ENCODE data around the gene CCR9. TPM values are rescaled to one million over a fixed set of nuclear protein-coding genes. Genes with fewer than 3 reads are reported as not detected.
A peak's percentile ranks its signal among the peaks of the same experiment; 100 is the strongest.

The CCR9 gene
- total RNA-seq, 1 experiment from 2014 or later = not detected

DNA sequence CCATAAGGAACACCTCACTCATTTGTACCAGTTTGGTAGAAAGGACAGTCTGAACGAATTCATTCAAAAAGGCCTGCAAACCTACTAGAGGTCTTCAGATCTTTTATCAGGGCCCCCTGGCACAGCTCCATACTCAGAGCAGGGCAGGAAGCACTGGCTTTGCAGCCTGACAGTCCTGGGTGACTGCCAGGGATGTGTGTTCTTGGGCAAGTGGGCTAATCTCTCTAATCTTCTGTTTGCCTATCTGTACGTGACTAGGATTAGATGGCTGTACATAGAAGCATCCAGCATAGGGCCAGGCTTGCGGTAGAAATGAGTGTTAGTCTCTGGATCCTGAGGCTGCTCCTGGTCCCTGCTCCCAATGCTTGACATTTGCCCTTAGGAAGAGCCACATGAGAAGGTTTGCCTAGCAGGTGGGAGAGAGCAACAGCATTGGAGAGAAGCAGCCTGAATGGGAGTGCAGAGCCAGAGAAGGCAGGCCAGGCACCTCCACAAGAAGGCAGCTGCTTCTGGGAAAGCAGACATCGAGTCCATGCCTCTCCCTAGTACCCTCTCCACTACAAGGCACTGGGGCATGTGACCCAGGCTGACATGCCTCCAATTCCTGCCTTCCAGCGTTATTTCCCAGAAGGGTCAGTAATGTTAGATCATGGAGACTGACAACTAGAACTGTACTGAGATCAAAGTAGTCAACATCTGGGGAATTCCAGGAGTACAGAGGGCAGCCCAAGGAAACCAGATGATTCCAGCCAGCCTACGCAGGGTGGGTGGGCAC, 55.9 kb downstream of the CCR9 start:
- no TSS peak for BruUV-seq (replicated peaks)
- TF ChIP-seq CTCF (conservative IDR thresholded peaks at IDR 0.05; ENCODE audit: low read depth, low read length) = no peak
- no peak for TF ChIP-seq EZH2 (IDR thresholded peaks at IDR 0.05; ENCODE audit: borderline replicate concordance, low read depth, low read length, poor library complexity, severe bottlenecking)
- H3K4me3 ChIP-seq (ENCODE audit: low read depth, low read length, poor library complexity, severe bottlenecking) = no peak overlapping the region
- no peaks in the 10 kb centered on the region for H3K36me3 ChIP-seq (ENCODE audit: insufficient read depth, low read length, poor library complexity, severe bottlenecking)
- intact Hi-C loops (cut with micrococcal nuclease; ENCODE audit: unreplicated experiment) = no loop called here
- H3K4me1 ChIP-seq (ENCODE audit: insufficient read depth, low read length, poor library complexity, severe bottlenecking) = no peaks in the 10 kb centered on the region
- H3K9me3 ChIP-seq (ENCODE audit: low read depth, low read length, poor library complexity, severe bottlenecking) = no peaks in the 10 kb centered on the region
- POLR2A ChIA-PET (ENCODE audit: low non-redundant PET) = no interaction called here
- CTCF ChIA-PET = no interaction called here
- no peaks in the 10 kb centered on the region for H3K27me3 ChIP-seq (replicated peaks; ENCODE audit: insufficient read depth, low read depth, low read length, poor library complexity)
- peak; percentile 35 for DNase-seq (ENCODE audit: low spot score)
- no peak overlapping the region for H3K27ac ChIP-seq (ENCODE audit: low read depth, low read length, poor library complexity, severe bottlenecking)

GRCh38 chr3:45943207-45943846, 57.0 kb downstream of the CCR9 start, which contains the start of gene CXCR6:
CXCR6 (plus strand) TSS chr3:45943464; CDS start chr3:45946482, 3,018 bp downstream.
- no peaks in the 10 kb centered on the region for H3K9me3 ChIP-seq (ENCODE audit: low read depth, low read length, poor library complexity, severe bottlenecking)
- BruUV-seq (replicated peaks) = no TSS peak
- ChIA-PET POLR2A (ENCODE audit: low non-redundant PET) (no interaction called here), CTCF (no interaction called here)
- no peaks in the 10 kb centered on the region for H3K4me1 ChIP-seq (ENCODE audit: insufficient read depth, low read length, poor library complexity, severe bottlenecking)
- TF ChIP-seq CTCF (conservative IDR thresholded peaks at IDR 0.05; ENCODE audit: low read depth, low read length) (no peak), EZH2 (IDR thresholded peaks at IDR 0.05; ENCODE audit: borderline replicate concordance, low read depth, low read length, poor library complexity, severe bottlenecking) (no peak)
- no peaks in the 10 kb centered on the region for H3K36me3 ChIP-seq (ENCODE audit: insufficient read depth, low read length, poor library complexity, severe bottlenecking)
- DNase-seq (ENCODE audit: low spot score) = no peak
- no peak within 1 kb of the TSS for H3K4me3 ChIP-seq (ENCODE audit: low read depth, low read length, poor library complexity, severe bottlenecking)
- no peaks in the 10 kb centered on the region for H3K27me3 ChIP-seq (replicated peaks; ENCODE audit: insufficient read depth, low read depth, low read length, poor library complexity)
- H3K27ac ChIP-seq (ENCODE audit: low read depth, low read length, poor library complexity, severe bottlenecking) = no peak within 1 kb of the TSS
- intact Hi-C loops (cut with micrococcal nuclease; ENCODE audit: unreplicated experiment) = no loop called here

- CTCF ChIA-PET = no interaction called here
- no peaks in the 10 kb centered on the region for H3K9me3 ChIP-seq (ENCODE audit: low read depth, low read length, poor library complexity, severe bottlenecking)
- TF ChIP-seq CTCF (conservative IDR thresholded peaks at IDR 0.05; ENCODE audit: low read depth, low read length) (no peak), EZH2 (IDR thresholded peaks at IDR 0.05; ENCODE audit: borderline replicate concordance, low read depth, low read length, poor library complexity, severe bottlenecking) (no peak)
- H3K27ac ChIP-seq (ENCODE audit: low read depth, low read length, poor library complexity, severe bottlenecking) = no peak overlapping the region
- DNase-seq (ENCODE audit: low spot score) = no peak
- no peak overlapping the region for H3K4me3 ChIP-seq (ENCODE audit: low read depth, low read length, poor library complexity, severe bottlenecking)
- no peaks in the 10 kb centered on the region for H3K36me3 ChIP-seq (ENCODE audit: insufficient read depth, low read length, poor library complexity, severe bottlenecking)
- no peaks in the 10 kb centered on the region for H3K4me1 ChIP-seq (ENCODE audit: insufficient read depth, low read length, poor library complexity, severe bottlenecking)
- no peaks in the 10 kb centered on the region for H3K27me3 ChIP-seq (replicated peaks; ENCODE audit: insufficient read depth, low read depth, low read length, poor library complexity)
- intact Hi-C loops (cut with micrococcal nuclease; ENCODE audit: unreplicated experiment) = no loop called here
- BruUV-seq (replicated peaks) = no TSS peak
- POLR2A ChIA-PET (ENCODE audit: low non-redundant PET) = no interaction called here
Observed at GRCh38 chr3:45944830-45945620, 58.7 kb downstream of the CCR9 start.

All from A673 (cell line).